Measurements from ENCODE around the gene ABLIM1.

The ABLIM1 gene

DNA sequence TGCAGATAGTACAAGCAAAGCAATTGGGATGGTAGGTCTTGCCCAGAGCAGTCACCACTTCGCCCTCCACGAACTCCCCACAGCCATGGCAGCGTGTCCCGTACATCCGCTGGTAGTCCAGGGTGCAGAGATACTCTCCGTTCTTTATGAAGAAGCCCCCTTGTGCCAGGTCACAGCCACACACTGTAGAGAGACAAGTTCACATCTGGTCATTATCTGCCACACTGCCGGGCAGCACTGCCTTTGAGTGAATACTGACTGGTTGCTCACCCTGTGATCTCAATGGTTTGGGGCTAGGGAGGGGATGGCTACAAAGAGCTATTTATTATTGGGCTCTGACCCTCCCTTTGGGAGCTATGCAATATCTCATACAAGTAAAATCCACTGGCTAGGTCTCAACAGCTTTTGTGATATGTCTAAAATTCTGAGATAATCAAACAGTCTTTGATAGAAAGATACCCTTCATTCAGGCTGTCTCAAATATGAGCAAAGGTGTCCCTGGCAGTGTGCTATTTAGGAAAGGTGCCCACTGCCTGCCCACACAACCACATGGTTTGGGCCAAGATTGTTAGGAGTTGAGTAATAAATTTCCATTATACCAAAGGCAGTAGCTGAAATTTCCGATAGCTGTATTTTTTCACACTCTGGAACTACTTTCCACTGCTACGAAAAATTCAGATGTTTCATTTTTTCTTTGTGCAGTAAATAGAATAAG lies 82.5 kb downstream of the ABLIM1 start:
- DNase-seq: no peak

DNA sequence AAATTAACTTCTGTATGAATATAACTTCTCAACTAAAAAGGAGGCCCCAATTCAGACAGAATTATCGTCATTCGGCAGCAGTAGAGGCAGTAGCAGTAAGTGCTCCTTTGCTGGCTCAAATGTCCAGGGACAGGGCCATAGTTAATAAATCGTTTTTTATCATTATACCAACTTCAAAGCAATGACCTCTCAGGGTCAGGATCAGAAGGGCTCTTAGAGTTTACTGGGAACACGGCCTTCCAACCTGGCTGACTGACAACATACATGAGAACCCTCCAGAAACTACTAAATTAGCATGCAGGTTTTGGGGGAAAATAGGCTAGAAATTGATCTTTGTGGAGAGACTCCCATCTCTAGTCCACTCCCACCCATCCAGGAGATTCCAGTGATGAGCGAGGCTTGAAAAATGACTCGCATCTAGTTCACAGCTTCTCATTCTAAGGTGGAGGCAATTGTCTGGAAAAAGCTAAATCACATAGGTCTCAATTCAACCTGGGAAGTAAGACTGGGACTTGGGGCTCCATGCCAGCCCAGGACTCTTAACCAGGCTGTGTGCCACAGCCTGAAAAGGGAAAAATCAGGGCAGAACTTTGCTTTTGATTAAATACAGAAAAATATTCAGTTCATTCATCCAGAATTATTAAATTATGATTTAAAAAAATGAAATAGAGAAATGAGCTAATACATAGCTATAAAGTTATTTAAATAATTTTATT lies 84.6 kb downstream of the ABLIM1 start:
- no peak for DNase-seq

DNA sequence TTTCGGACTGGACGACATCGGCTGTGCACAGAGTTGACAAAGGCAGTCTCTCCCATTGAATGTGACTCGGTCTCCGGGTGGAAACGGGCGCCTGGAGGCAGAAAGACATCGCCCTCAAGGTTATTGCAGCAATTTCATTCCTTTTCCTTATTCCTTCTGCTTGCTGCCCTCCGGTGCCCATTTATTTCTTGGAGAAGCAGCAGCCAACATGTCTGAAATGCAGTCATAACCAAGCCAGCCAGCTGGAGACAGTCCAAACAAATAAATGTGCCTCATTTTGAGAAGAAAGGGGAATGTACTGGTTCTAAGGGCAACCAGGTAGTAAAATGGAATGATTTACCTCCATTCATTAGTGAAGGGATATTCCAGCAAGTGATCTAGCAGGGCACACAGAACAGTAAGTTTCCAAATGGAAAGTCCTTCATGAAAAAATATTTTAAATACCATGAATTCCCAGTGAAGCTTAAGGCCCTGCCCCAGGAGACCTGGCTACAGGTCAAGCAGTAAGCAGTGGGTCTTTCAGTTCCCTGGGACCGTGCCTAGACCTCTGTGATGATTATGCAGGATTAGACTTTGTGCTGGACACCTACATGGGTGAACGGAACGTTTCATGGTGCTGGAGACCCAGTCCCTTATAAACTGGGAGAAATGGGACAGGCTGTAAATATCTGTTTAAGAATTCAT lies 86.6 kb downstream of the ABLIM1 start:
- DNase-seq: no peak

DNA sequence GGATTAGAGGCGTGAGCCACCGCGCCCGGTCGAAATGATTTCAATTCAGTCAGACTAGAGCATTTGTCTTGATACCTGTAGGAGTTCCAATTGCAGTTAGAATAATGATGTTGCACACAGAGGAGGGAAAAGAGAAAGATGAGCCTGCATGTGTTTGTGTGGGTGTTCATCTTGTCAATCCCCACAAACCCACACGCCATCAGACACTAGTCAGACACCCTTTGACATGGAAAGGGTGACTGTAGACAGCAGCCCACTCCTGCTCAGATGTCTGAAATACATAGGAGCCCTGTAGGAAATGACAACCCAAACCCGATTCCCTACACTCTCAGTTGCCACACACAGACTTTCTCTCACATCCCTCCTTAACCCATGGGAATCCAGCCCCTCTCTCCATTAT lies 92.0 kb downstream of the ABLIM1 start:
- DNase-seq: no peak

DNA sequence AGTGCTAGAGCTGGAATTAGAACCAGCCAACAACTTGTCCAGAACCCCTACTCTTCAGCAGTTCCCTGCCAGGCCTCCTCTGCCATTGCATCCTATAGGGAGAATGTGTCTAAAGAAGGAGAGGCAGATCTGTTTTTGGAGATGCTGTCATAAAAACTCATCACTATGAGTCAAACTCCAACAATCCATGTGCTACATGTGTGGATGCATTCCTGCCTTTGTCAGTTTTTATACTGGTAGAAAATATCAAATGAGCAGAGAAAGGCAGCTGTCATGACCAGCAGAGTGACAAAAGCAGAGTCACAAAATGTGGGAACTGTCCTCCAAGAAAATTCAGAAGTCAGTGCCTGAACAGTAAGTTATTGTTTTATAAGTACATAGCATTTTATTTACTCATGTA lies 93.0 kb downstream of the ABLIM1 start:
- no peak for DNase-seq

DNA sequence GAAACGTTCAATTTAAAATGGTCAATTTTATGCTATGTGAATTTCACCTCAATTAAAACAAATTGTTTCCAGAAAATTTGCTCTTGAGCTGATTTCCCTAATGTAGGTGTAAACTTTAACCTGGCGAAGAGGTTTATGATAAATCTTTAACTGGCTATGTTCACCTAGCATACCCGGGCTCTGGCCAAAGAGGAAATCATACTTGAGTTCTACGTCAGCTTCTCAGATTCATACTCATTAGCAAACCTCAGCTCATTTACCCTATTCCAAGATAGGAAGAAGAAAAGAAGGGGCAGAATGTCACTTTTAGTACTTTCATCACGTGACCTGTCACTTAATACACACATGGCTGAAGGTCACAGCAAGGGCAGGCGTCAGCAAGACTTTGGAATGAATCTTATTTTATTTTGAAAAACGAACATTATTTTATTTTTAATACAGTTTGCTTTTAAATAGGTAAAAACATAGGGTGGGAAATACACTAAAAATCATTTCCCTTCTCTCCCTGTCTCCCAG lies 97.0 kb downstream of the ABLIM1 start:
- DNase-seq: no peak

DNA sequence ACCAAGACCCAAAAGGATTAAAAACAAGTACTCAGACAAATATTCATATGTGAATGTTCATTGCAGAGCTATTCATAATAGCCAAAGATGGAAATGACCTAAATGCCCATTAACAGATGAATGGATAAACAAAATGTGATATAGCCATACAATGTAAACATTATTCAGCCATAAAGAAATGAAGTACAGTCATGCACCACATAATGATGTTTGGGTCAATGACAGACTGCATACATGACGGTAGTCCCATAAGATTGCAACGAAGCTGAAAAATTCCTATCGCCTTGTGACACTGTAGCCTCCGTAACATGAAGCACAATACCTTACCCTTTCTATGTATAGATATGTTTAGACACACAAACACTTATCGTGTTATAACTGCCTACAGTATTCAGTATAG lies 97.9 kb downstream of the ABLIM1 start:
- no peak for DNase-seq

DNA sequence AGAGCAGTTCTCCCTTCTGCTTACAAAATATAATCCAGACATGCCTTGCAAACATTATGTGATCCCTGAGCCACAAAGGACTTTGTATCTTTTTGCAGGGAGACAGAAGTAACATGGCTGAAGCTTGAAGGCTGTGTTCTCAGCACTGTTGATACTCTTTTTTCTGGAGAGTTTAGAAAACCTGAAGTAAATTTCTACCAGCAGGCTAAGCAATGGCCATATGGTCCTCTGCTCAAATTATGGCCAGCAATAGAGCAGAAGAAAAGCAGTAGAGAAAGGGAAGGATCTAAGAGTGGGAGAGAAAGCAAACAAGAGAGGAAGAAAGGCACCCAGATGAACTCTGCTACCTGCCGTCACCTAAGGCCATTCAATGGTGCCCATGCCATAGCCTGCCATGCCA lies 98.4 kb downstream of the ABLIM1 start:
- DNase-seq: no peak

DNA sequence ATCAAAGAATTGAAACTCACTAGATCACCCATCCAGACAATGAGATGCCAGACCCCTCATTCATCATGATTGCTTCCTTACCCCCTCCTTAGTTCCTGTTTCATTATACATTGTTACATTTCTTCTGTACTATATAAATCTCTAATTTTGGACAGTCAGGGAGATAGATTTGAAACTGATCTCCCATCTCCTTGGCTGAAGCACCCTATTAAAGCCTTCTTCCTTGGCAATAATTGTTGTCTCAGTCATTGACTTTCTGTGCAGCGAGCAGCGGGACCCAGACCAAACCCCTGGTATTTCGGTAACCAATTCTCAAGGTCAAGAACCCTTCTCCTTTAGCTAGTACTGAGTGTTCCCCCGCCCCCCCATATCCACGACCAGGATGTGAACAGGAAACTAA lies 100.2 kb downstream of the ABLIM1 start:
- no peak for DNase-seq

DNA sequence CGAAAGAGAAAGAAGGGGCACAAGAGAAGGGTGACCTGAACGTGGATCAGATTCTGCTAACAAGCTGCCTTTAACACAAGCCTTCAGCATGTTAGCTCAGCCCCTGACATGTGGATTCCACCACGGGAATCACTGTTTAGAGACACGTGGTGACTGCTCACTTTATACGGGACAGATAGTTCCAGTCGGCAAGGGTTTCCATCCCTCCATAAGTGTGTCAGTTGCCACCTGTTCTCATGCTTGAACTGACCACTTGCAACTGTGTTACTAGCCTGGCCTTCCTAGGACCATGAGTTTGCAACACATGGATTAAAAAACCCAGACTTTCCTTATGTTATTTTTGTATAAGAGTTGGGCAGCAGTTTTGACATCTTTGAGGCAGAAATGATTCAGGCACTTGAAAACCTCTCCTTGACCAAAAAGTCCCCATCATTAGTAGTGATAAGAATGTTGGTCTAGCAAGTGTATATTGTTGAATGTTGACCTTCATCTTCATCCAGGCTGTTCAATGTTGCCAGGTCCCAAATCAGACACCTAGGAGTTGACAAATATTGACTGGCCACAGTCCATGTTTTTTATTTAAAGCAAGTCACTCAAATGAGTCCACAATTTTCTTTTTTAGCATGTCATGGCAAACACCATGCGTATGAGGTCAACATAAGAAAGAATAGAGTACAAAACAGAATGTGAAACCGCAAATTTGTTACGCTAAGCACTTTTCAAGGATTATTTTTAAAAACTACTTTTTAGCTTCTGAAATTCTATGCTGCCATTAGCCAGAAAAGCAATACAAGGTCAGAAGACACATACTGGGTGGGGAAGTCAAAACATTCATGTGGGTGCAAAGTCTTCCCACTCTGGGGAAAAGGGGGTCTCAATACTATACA lies 101.6 kb downstream of the ABLIM1 start:
- DNase-seq: no peak

DNA sequence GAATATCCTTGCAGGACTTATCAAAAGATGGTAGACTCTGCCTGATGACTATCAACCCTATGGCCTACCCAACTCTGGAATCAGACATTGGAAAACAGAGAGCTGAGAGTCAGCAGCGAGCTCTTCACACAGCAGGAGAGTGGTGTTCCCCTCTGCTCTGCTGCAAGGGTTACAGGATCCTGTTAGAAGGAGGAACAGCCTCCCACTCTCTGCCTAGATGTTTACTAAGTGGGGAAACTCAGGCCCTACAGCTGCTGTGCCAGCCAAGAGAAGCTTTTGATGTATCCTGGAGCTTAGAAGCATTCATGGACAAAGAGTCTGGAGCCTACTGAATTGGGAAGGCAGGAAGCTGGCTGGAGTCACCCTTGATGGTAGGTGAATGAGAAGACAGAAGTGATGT lies 104.6 kb downstream of the ABLIM1 start:
- no peak for DNase-seq

DNA sequence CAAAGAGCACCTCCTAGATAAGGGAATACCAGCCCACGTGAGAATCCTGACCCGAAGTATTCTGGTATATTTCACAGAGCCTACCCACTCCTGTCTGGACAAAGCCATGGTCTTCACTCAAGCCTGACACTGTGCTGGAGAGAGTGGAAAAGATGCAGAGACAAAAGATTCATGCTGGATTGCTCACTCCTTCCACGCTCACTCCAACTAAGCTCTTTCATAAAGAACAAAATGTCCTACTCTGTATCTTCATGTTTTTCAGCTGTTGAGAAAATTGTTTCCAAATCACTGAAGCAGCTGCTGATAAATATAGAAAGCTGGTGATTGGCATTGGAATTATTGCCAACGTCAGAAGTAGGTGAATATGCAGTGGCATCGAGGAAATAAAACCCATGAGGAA lies 106.0 kb downstream of the ABLIM1 start:
- DNase-seq: no peak

DNA sequence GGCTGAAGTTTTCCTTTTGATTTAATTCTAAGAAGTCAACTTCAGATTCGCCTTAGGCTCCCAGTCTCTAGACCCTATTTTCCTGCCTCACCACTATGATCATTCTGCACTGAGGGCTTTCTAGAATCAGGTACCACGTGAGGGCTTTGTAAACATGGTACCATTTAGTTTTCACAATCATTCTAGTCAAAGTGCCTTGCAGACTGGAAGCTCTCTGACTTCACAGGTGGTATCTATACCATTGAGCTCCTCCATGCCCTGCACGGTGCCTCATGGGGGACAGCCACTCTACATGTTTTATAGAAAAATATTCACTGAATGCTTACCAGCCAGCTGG lies 106.5 kb downstream of the ABLIM1 start:
- DNase-seq: no peak

DNA sequence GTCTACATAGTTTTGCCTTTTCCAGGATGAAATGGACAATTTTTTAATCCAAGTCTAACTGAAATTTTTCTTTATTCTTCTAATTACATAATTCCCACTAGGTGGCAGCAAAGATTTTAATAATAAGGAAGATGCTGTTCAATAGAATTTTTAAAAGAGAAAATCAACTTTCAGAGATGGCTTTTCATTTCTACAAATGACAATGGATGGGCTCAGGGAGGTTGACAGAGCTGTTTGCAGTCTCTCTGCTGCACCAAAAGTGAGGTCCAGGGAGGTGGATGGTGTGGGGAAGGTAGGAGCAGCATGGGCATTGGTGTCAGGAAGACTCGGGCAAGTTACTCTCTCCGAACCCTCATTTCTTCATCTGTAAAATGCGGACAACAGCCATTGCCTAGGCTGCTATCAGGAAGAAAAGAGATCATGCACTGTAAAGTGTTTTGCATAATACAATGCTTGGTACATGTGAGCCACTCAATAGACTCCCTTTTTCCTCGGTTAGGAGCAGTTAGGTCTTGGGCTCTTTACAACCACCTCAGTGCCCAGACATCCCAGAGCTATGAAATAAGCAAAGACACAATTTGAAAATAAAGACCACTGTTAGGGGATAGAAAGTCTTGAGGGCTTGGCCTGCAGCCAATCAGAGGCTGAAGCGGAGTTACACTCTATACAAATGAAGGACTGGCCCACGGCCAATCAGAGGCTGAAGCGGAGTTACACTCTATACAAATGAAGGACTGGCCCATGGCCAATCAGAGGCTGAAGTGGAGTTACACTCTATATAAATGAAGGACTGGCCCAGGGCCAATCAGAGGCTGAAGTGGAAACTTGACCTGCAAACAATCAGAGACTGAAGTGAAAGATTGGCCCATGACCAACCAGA lies 107.1 kb downstream of the ABLIM1 start:
- no peak for DNase-seq

DNA sequence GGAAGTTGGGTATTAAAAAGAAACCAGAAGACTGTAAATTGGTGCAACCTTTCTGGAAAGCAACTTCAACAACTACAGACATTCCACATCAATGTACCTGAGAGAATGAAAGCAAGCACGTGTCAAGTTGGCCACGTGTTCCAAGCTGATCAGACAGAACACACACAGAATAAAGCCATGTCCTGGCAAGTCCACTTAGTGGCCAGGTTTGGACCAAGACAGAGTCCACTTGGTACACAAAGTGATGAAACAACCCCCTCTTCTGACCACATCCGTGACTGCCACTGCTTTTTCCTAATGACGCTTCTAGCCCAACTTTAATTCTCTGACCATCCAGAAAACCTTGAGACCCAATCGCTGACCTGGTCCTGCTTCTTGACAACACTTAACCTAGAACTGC lies 109.4 kb downstream of the ABLIM1 start:
- DNase-seq: no peak

DNA sequence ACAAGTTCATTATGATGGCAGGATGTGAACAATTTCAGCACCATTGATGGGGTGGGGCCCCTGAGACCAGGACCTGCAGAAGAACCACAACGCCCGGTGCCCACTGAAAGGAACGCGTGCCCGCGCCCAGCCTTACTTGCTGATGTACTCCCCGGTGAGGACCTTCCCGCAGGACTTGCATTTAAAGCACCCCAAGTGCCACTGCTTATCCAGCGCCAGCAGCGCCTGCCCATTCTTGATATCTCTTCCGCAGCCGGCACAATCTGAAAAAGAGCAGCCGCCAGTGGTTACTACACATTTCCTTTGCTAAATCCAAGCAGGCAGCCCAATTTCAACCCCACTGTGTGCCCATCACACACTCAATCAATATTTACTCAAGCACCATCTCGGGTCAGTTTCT lies 110.6 kb downstream of the ABLIM1 start:
- no peak for DNase-seq

DNA sequence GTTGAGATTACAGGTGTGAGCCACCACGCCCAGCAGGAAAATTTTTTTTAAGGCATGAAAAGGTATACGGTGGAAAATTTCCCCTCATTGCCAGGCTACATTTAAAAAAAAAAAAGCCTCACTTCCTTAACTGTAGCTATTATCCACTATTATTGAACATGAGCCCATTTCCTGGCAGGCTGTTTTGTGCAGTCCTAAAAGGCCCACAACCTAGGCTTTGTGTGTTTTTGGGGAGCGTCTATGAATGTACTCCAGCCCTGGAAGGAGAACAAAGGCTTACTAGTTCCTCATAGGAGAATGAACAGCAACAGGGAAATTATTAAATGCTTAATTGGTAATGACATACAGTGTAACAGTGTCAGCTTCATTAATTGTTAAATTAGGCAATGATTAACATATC lies 111.0 kb downstream of the ABLIM1 start:
- DNase-seq: no peak

DNA sequence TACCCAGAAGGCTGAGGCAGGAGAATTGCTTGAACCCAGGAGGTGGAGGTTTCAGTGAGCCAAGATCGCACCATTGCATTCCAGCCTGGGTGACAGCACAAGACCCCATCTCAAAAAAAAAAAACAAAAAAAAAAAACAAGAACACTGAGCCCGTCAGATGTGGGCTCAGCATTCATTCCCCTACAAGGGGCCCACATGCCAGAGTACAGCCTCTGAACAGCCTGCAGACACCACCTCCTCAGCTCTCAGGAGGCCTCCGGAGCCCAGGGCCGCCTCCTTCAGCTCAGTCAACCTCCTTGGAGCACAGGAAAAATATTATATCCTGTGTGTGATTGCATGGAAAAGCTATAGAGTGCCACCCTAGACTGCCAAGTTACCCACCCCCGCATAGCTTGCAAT lies 112.3 kb downstream of the ABLIM1 start:
- DNase-seq: no peak

DNA sequence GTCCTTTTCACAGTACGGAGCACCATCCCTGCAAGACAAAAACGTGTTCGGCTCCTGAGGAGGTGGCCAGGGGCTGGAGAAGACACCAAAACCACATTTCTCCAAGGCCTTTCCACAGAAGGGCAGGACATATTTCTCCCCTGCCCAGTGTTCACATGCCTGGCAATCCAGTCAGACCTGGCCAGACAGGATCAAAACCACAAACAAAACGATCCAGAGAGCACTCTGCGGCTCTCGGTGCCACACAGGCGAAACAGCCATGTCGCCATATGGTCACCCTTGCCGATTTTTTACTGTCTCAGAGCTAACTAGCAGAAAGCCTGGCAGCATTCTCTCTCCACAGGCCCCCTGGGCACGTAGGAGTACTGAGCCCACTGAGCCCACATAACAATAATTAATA lies 113.0 kb downstream of the ABLIM1 start:
- no peak for DNase-seq

DNA sequence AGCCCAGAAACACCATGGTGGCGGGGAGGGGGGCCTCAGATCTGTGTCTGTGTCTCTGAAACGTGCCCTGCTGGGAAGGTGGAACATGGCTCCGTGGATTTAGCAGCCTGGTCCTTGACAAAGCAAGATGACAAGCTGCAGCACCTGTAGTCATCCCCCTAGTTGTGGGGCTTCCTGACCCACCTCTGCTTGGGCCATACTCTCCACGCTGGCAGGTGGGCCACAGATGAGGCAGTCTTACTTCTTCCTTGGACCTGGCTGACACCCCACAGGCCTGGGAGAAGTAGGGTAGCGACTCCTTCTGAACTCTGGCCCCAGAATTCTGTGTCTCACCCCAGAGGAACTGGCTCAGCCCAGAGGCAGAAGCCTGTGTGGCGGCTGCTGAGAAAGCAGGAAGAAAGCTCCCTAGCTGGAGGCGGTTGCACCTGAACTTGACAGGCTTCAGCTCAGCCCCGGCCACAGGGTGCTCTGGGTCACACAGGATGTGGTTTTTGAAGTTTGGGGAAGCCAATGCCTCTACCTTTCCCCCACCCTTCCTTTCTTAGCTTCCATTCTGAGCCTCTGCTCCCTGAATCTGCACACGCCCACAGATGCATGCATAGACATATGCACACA lies 113.9 kb downstream of the ABLIM1 start:
- DNase-seq: peak; percentile 82

DNA sequence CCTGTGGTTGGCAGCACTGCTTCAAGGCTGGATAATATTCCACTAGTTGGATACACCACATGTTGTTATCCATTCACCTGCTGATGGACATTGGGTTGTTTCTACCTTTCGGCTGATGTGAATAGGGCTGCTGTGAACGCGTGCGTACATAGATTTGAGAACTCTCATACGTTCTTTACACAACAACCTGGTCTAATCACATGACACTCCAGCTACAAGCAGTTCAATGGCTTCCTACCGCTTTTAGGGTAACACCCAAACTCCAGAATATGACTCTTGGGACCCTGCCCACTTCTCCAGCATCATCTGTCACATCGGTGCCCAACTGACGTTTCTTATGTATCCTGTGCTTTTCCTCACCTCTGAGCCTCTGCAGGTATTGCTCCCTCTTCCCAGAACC lies 114.6 kb downstream of the ABLIM1 start:
- no peak for DNase-seq

DNA sequence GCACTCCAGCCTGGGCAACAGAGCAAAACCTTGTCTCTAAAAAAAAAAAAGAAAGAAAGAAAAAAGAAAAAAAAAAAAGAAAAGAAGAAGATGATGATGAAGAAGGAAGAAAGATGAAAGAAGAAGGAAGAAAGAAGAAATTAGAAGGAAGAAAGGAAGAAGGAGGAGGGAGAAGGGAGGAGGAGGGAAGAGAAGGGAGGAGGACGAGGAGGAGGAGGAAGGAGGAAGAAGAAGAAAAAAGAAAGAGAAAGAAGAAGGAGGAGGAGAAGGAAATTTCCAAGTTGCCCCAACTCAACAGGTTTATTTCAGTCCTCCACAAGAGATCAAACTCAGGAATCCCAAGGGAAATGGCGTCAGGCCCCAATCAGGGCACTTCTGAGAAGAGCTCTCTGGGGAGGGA lies 115.7 kb downstream of the ABLIM1 start:
- no peak for DNase-seq
